Superior temporal gyrus (tissue), 1 donor: ENCODE results near the gene SLC48A1.
A peak's percentile ranks its signal among the peaks of the same experiment; 100 is the strongest.

Source experiments
- DNase-seq: peaks from one replicate; pipeline ENCODE4 v3.0.0-alpha.2; 2016; ENCODE audit errors: extremely low spot score

SLC48A1 gene

DNA sequence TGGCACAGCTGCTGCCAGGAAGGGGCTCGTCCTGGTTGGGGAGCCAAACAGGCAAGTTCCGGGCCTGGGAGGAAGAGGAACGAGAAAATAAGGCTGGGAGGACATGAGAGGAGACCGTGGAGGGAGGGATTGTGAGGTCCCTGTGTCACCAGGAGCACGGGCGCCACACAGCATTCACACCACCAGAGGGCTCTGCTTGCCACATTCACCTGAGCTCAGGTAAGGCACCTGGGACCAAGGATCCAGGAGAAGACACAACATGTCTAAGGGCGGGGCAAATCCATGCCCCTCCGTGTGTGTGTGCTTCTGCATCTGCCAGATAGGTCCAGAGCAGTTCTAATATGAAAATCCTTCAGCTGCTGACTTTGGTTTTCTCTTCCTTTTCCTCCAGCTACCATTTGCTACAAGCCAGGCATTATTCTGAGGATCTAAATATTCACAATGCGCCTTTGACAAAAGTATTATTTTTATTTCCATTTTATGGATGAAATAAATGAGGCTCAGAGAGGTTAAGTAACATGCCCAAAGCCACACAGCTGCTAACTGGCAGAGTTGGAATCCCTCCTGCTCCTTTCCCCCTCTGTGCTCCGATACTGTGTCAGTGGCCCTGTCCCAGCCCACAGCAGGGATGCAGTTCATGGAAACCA, 28.9 kb upstream of the SLC48A1 start:
- DNase-seq = no peak

DNA sequence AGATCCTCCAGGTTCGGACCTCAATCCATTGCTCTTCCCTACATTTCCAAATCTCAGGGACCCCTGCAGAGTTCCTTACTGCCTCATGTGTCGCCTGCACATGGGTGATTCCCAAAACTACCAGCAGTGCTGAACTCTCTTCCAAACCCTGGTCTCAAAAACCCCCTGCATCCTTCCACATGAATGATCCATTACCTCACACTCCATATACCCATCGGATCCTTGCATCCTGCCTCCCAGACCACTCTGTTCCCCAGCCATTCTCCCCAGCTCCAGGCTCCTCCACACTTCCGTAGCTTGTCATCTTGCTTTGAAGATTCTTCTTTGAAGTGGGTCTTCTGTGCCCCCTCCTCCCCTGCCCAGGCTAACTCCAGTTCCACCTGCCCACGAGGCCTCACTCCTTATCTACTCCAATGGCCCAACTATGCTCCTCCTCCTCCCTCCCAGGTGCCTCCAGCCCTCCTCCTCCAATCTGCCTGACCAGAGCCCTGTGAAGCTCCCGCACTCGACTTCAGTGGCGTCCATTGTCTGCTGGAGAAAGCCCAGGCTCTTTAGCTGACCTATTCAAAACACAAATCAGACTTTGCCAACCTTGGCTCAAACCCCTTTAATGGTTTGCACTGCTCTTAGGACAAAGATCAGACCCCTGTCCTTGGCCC, 28.1 kb upstream of the SLC48A1 start:
- DNase-seq = no peak

DNA sequence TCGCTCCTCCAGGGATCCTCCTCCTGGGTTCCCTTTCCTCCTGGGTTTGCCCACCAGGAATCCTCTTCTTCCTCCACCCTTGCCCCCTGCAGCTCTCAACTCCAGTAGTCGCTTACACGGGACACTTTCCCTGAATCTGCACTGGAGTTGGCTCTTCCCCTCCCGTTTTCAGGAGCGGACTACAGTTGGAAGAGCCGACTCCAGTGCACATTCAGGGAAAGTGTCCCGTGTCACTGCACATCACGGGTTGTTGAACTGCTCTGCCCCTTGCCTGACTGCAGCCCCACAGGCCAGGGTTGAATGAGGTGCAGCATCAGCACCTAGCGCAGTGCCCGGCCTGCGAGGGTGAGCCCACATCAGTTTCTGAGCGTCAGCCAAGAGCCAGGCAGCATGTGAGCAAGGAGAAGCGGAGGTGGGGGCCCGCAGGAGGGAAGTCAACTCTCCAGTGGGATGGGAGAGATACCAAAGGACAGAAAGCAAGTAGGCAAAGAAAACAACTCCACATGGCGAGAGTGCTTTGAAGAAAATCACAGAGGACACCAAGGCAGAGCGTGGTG, 27.5 kb upstream of the SLC48A1 start:
- DNase-seq = no peak

DNA sequence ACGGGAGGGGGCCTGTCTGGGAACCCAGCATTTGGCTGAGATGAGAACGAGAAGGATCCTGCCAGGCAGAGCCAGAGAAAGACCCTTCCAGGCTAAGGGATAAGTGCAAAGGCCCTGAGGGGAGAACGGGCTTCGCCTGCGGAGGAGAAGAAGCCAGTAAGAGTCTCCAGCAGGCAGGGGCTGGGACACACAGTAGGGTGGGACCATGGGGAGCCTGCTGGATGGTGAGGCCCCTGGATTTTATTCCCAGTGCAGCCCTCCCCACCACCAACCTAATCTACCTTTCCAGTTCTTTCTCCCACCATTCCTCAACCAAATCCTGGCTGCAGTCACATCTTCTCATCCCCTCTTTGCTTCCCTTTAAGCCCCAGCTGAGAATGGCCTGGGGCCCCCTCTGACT, 27.0 kb upstream of the SLC48A1 start:
- DNase-seq = no peak

DNA sequence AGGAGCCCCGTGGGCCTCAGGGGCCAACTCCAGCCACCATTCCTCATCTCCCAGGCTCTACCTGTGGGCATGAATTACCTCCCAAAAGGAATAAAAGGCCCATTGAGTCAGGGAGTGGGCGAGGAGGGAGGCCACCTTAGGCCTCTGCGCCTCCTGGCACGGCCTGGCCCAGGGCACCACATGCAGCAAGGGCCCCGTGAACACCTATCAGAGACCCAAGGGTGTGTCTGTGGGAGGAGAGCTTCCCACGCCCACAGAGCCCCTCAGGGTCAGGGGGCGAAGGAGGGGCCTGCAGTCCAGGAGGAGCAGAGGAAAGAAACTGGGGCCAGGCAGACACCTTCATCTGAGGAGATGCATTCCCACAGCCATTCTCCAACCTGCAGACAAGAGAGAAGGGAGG, 26.5 kb upstream of the SLC48A1 start:
- DNase-seq = no peak

DNA sequence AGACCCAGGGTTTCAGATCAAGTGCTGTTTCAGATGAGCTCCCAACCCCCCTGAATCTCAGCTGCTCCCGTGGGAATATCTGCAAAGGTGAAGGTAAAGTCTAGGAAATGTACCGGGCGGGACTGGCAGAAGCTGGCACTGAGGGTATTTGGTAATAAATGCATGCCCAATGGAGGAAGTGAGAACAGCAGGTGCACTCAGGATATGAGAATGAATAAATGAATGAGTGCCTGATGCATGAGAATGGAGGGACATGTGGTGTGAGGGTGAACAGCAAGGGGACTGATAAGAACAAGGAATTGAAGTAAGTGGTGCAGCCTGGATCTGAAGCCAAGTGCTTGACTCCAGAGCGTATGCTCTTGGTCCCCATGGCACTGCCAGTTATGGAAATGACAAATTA, 25.9 kb upstream of the SLC48A1 start:
- no peak for DNase-seq

DNA sequence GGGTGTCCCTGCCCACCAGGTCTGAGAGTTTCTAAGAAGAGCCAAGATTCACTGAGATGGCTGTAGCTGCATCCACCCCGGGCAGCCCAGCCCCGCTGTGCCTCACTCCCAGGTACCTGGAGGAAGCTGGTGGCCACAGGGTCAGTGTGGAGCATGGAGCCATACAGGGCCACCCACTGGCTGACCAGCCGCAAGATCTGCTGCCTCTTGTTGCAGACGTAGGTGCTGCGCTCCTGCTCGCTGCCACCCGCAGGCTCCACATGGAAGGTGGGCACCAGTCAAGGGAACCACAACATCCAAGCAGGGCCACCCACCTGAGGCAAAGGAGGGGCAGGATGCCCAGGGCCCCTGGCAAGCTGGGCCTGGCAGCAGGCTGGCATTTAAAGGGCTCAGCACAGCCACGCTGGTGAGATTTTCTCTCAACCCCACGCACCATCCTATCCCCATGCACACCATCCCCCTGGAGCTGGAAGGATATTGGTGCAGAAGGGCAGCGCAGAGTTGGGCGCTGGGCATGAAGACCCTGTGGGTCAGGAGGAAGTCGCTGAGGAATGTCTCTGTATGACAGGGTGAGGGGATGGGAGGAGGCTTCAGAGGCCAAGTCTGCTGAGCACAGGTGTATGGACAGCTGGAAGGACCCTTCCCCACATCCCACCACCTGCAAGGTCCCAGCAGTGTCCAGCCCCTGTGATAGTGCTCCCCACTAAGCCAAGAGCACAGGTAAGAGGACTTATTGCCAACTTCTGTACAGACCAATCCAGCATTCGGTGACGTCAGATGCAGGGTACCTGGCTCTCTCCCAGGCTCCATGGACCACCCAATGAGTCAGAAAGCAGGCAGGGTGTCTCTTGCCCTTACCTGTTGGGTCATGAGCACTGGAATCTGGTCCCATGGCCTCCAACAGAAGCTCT, 25.2 kb upstream of the SLC48A1 start:
- DNase-seq = no peak

DNA sequence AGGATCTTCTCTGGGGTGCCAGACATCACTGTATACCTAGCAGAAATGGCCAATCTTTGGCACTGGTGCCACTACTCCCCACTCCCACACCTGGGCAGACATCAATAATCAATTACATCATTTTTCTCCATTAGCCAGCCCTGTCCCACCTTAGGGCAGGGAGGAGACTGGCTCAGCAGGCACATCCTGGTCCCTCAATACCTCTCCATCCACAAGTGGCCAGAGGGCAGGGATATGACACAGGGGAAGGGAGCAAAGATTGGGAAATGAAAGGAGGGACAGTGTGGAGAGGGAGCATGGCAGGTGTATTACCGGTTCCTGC, 24.6 kb upstream of the SLC48A1 start:
- no peak for DNase-seq

DNA sequence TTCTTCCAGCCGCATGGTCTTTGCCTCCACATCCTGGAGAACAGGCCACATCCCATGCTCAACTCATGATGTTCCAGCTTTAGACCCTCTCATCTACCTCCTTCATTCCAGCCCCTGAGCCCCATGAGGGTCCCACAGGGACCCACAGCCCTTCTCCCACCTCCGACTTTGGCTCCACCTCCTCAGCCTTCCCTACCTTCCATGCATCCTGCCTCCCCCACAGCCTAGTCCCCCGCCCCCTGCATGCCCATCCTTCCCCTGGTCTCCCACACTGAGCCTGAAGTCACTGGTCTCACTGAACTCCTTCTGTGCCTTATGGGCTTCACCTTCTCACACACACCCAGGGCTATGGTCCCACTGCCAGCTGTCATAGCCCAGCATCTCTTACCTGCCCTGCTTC, 24.1 kb upstream of the SLC48A1 start:
- no peak for DNase-seq

DNA sequence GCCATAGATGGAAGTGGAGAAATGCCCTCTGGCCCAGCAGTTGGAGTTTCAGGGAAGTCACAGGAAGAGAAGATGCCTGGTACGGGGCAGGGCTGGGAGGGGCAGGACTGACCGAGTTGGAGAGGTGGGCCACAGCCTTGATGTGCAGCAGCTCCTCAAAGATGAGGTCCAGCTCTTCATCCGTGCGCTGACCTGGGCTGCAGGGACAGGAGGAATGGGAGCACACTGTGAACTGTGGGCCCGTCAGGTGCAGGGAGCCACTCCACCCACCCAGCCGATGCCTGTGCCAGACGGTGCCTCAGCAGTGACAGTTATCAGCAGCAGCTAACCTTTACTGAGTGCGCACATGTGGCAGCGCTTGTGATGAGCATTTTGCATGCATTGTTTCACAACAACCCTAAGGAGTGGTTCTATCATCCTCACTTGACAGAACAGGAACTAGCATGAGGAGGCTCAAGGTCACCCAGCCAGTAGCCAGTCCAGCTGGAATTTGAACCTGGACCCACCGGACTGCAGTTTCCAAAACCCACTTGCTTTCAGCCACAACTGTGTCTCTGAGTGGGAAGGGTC, 22.7 kb upstream of the SLC48A1 start:
- no peak for DNase-seq

DNA sequence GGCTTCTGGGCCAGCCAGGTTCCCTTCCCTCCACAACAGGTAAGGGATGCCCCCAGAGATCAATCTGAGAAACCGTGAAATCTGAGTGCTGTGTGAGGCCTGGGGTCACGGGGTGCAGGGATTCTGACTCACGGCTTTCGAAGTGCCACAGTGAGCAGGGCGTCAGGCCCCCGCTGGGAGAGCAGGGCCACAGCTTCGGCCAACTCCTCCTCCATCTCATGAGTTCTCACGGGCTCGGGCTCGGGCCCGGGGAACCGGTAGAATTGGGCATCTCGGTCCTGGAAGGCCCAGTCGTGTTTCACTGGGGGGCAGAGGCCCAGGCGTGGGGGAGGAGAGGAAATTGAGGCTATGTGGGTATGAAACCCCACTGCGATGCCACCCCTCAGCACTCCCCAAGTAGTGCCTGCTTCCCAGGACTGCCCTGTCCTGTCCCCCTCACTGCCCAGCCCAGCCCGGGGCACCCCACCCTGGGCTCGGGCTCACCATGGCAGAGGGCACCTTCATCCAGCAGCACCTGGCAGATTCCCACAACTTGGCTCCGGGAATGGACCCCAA, 22.0 kb upstream of the SLC48A1 start:
- no peak for DNase-seq

DNA sequence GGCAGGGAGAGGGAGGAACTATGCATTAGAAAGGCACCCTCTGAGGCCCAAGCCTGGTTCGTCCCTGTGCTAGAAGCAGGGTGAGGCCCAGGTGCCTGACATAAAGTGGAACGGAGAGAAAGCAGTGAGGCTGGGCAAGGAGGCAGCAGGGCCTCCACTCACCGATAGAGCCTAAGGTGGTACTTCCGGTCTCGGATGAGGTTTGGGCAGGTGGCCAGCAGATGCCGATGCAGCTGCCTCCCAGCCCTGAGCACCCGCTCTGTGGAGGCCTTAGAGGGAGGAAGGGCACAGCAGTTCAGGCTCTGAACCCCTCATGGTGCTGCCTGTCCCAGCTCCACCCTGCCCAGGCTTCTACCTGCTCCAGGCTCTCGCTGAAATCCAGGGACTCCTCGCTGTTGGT, 21.5 kb upstream of the SLC48A1 start:
- DNase-seq = no peak

DNA sequence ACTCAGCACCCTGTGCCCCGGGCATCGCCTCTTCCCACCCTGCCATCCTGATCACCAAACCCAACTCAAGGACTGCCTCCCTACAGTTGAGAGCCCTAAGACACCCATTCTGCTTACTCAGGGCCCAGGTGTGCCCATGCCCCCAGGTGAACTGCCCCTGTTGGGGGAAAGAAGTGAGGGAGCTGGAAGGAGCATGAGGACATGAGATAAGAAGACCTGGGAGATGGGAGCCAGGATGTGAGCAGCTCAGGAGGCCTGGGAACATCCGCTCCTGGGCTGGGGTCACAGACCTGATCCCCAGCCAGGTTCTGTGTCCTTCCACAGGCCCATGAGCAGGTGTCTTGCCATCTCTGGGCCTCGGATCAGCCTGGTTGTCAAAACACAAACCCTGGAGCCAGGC, 20.9 kb upstream of the SLC48A1 start:
- no peak for DNase-seq

DNA sequence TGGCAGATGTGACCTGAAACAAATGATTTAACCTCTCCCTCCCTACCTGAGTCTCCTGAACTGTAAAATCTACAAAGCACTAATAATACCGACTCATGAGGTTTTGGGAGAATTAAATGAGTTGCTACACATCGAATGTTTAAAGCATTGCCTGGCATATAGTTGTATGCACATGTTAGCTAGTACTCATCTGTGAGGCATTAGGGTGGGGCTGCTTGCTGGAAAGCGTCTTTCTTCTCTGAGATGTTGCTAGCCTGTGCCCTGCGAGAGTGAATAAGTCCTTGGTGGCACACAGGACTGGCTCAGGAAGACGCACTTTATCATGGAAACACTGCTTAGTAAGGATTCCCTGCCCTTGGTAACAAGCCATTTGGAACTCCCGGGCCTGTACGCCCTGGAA, 20.5 kb upstream of the SLC48A1 start:
- DNase-seq = no peak

DNA sequence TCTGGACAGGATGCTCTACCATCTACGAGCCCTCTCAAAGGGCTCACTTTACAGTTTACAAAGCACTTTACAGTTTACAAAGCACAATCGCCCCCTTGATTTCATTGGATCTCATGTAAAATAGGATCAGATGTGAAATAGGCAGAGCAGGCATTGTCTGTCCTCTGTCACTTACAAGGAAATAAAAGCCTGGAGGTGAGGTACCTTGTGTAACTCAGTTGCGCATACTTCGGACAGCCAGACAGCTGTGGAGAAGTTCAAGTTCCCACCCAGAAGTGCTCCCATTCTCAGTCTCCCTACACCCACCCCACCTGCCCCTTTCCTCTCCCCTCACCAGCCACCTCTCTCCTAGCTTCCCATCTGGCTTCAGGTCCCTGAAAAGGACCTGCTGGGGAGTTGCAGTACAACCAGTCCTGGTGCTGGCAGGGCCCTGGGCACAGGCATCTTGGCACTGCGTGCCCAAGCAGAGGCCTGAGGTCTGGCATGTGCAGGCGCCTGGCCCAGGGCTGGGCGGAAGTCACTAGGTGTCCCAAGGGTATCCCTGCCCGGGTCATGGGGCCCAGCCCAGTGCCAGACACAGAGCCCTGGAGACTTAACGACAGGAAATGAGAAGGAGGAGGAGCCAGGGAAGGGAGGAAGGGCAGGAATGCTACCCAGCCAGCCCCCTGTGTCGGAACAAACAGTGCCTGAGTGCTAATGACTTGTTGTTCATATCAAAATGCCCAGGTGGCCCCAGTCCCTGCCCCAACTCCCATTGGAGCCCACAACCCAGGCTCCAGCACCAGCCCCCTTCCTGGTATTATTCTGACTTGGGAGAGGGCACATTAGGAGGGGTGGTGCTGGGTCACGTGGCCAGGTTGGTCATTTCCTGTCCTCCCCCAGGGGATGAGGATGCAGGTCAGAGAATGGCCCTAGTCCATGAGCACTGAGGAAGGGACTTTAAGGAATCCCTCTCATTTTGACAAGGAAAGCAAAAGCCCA, 19.7 kb upstream of the SLC48A1 start:
- DNase-seq = no peak

DNA sequence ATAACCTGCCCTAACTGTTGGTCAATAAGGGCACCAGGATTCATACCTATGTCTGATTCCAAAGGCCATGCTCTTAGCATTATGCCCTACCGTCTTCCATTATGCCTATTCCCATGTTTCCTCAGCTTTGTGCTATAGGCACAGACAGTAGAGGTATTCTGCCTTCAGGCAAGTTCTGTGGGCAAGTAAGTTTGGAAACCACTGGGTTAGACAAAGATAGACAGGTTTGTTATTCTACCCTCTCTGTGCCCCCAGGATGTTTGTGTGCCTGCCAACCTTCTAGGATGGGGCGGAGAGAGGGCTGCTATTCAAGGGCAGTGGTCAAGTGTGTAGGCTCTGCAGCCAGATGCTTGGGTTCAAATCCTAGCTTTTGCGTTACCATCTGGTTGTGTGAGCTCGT, 18.9 kb upstream of the SLC48A1 start:
- DNase-seq = no peak

DNA sequence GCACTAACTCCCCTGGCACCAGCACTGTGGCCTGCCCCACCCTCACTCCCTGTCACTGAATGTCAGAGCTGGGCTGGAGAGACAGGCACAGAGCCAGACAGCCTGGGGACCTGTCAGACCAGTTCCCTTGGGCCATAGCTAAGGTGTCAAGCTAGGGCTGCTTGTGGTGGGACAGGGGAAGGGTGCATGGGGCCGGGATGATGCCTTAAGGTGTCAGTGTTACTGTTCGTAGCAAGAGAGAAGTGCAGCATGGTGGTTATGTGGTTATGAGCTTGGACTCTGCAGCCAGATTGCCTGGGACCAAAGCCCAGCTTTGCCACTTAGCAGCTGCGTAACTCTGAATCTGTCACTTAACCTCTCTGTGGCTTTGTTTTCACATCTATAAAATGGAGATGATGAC, 18.2 kb upstream of the SLC48A1 start:
- peak; percentile 70 for DNase-seq

DNA sequence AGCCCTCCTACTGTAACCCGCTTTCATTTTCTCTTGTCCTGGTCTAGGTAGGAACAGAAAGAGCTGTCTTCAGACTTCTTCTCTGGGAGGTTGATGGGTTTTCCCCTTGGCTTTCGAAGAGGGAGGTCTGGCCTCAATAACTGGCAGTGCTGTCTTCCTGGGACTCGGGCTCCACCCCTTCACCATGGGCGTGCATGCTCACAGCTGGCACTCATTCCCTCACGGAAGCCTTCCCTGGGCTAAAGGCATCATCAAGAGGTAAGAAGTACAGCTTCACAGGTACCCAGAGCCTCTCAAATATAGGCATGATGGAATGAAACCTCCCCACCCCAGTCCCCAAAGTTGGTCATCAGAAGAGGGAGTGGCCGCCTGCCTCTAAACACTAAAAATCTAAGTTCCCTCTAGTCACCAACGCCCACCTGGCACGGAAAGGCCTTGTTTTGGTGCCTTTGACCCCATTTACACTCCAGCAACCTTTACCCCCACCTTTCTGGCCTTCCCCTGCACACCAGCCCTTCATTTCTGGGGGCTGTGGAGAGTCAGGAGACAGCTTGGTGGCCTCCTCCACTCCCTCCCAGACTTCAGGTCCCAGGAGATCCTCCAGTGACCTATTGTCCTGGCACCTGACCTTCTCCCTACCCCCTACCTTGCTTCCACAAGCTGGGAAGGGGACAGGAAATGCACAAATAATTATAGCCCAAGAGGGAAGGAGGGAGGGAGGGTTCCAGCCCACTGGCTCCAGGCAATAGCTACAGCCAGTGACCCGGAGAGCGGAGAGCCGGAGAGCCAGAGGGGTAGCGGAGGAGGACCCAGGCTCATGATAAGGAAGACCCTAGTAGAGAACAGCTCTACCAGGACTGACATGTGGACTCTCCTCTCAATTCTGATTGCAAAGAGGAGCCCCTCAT, 17.1 kb upstream of the SLC48A1 start:
- DNase-seq = no peak

DNA sequence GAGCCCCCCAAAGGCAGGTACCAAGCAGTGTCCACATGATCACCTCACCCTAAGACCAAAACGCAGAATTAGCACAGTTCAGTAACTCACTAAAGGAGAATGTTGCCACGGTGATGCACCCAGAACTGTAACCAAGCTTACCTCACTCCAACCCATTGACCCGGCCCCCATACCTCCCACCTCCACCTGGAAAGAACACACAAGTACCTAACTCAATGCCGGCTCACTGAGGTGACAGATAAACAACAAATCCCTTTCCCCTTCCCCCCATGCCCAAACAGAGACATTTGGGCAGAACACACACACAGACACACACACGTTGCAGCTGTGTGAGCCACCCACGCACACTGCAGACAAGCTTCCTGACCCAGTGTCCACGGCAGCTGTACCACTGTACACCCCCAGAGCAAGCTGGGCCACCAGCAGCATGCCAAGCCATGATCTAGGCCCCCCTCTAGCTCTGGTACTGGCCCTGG, 15.6 kb upstream of the SLC48A1 start:
- no peak for DNase-seq
